ENCODE measurements around the gene KCNQ1. TPM values are rescaled to one million over a fixed set of nuclear protein-coding genes. Genes with fewer than 3 reads are reported as not detected.

The KCNQ1 gene
- total and polyA plus RNA-seq, 2 of the 13 experiments (the other 11 are each of a cell fraction or from before 2014, with no cell fraction given) = 0.02 to 0.08 TPM

DNA sequence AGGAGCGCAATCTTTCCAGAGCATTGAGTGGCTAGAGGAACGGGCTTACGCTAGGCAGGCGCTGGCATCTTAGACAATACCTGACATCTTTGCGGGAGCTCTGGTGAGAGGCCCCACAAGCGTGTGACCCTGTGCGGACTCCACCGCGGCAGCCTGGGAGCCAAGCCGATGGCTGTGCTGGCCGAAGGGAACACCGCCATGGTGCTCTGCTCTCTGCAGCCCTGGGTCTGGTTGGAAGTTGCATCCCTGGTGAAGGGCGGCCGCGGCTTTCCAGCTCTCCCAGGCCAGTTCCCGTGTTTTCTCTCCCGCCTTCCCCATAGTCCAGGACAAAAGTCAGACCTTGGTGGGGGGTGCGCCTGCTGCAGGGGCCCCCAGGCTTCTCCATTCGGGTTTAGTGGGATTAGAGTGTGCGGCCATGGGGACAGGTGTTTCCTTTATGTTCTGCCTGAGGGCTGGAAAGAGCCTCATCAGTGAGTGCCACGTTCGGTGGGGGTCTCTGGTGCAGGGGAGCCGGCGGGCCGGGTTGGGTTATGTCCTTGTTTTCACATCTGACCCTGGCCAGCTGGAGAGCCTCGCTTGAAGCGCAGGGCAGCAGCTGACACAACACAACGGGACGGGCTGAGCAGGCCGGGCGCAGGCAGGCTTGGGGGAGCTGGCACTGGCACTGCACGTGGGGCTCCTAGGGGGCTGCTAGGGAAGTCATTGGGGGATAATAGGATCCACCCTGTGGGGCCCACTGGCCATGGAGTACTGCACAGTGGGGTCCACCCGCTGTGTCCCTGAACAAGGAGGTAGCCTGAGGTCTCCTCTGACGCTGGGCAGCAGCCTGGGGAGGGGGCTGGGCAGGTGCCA lies 94.8 kb downstream of the KCNQ1 start:
- Histone ChIP-seq H4K20me1 (ENCODE audit: insufficient read depth, low read length) (no peaks in the 10 kb centered on the region), H3K9me3 (ENCODE audit: low read length) (no peaks in the 10 kb centered on the region), H3K9ac (ENCODE audit: insufficient read depth, low read depth, low read length) (no peak overlapping the region), H3K36me3 (replicated peaks in 1 of 2; ENCODE audit: control insufficient read depth in 1 of 2, insufficient read depth in 2 of 2, low read length in 2 of 2) (no peaks in the 10 kb centered on the region), H3K4me1 (ENCODE audit: insufficient read depth, low read length) (peaks cover 12% of the 10 kb centered on the region), H3K27me3 (ENCODE audit: control insufficient read depth in 1 of 2, insufficient read depth in 2 of 2, low read length in 2 of 2) (peaks cover 29 to 89% of the 10 kb centered on the region in 2 experiments), H3K79me2 (ENCODE audit: insufficient read depth, low read length) (no peaks in the 10 kb centered on the region), H3K4me3 (replicated peaks in 1 of 3; ENCODE audit: insufficient read depth in 1 of 3, low read depth in 2 of 3, low read length in 3 of 3) (no peak overlapping the region), H2AFZ (ENCODE audit: low read length) (no peak overlapping the region), H3K4me2 (ENCODE audit: low read depth, low read length) (no peak overlapping the region), H3K27ac (ENCODE audit: extremely low read length, insufficient read depth, low read length) (no peak overlapping the region)
- in situ Hi-C loops (cut with HindIII; ENCODE audit: extremely low pct_ligation_motif_present, low pct_unique_long_range_greater_than_20kb) (loop anchor here (10.0 kb wide), 1 partner anchor 125 kb away; no protein-coding TSS in a partner anchor), intact Hi-C loops (cut with micrococcal nuclease; ENCODE audit: unreplicated experiment) (loop anchor here (10.0 kb wide), 1 partner anchor 225 kb away; no protein-coding TSS in a partner anchor)
- TF ChIP-seq, protein P1, sequence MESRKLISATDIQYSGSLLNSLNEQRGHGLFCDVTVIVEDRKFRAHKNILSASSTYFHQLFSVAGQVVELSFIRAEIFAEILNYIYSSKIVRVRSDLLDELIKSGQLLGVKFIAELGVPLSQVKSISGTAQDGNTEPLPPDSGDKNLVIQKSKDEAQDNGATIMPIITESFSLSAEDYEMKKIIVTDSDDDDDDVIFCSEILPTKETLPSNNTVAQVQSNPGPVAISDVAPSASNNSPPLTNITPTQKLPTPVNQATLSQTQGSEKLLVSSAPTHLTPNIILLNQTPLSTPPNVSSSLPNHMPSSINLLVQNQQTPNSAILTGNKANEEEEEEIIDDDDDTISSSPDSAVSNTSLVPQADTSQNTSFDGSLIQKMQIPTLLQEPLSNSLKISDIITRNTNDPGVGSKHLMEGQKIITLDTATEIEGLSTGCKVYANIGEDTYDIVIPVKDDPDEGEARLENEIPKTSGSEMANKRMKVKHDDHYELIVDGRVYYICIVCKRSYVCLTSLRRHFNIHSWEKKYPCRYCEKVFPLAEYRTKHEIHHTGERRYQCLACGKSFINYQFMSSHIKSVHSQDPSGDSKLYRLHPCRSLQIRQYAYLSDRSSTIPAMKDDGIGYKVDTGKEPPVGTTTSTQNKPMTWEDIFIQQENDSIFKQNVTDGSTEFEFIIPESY (CRISPR knock-in tag; IDR thresholded peaks at IDR 0.05) = peak; percentile 56; the same call in 1 of the 2 replicates
- no peak for TF ChIP-seq ZNF230 (CRISPR knock-in tag; IDR thresholded peaks at IDR 0.05)
- POLR2A ChIA-PET = no interaction called here
- no TSS peak for BruUV-seq (replicated peaks)
- ATAC-seq = no peak
- 60% methylated on average over 18 of the region's 34 CpGs for WGBS (ENCODE audit: low lambda C conversion rate)
- no peak for DNase-seq (ENCODE audit: low spot score)
- CTCF ChIA-PET (ENCODE audit: low intra/inter-chr PET ratio, low total read pairs) = no interaction called here
- no peak for FAIRE-seq

DNA sequence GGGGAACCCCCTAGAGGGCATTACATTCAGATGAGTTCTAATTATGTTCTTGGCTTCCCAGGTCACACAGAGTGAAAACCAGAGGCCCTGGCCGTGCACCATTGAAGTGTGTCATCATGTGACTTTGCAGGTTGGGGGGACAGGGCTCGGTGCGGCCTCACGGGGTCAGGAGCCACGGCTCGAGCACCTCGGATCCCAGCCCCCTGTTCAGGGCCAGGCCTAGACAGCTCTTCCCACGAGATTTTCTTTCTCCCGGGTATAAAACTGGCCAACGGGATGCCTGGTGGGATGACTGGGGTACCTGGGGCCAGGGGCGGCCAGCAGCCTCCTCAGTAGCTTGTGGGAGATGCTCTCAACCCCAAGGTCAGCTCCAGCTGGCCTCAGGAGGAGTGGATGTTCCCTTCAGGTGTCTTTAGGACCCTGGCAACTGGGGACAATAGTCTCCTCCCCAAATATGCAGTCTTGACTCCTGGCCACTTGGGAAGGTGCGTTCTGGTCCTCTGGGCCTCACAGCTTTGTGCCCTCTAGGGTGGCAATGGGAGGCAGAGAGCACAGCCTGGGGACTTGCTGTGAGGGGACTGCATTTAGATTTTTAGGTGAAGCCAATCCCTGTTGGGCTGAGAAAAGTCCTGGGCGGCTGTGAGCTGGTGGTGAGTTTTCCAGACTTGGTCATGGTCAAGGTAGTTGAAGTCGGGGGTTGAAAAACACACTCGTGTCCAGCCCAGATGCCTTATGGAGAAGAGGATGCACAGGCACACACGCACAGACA lies 95.6 kb downstream of the KCNQ1 start:
- ChIA-PET CTCF (ENCODE audit: low intra/inter-chr PET ratio, low total read pairs) (no interaction called here), POLR2A (no interaction called here)
- WGBS (ENCODE audit: low lambda C conversion rate) = 21% methylated on average over 4 of the region's 16 CpGs
- Histone ChIP-seq H3K4me3 (replicated peaks in 1 of 3; ENCODE audit: insufficient read depth in 1 of 3, low read depth in 2 of 3, low read length in 3 of 3) (no peak overlapping the region), H3K4me2 (ENCODE audit: low read depth, low read length) (no peak overlapping the region), H3K4me1 (ENCODE audit: insufficient read depth, low read length) (peaks cover 11% of the 10 kb centered on the region), H3K27me3 (ENCODE audit: control insufficient read depth in 1 of 2, insufficient read depth in 2 of 2, low read length in 2 of 2) (peaks cover 31 to 80% of the 10 kb centered on the region in 2 experiments), H2AFZ (ENCODE audit: low read length) (no peak overlapping the region), H4K20me1 (ENCODE audit: insufficient read depth, low read length) (no peaks in the 10 kb centered on the region), H3K79me2 (ENCODE audit: insufficient read depth, low read length) (no peaks in the 10 kb centered on the region), H3K36me3 (replicated peaks in 1 of 2; ENCODE audit: control insufficient read depth in 1 of 2, insufficient read depth in 2 of 2, low read length in 2 of 2) (no peaks in the 10 kb centered on the region), H3K27ac (ENCODE audit: extremely low read length, insufficient read depth, low read length) (no peak overlapping the region), H3K9ac (ENCODE audit: insufficient read depth, low read depth, low read length) (no peak overlapping the region), H3K9me3 (ENCODE audit: low read length) (no peaks in the 10 kb centered on the region)
- no peak for ATAC-seq
- no peak for DNase-seq (ENCODE audit: low spot score)
- intact Hi-C loops (cut with micrococcal nuclease; ENCODE audit: unreplicated experiment) = no loop called here
- BruUV-seq (replicated peaks) = no TSS peak
- FAIRE-seq = no peak
- in situ Hi-C loops (cut with HindIII; ENCODE audit: extremely low pct_ligation_motif_present, low pct_unique_long_range_greater_than_20kb) = no loop called here
- TF ChIP-seq ZNF33A (CRISPR knock-in tag; IDR thresholded peaks at IDR 0.05; ENCODE audit: borderline replicate concordance) = no peak
- TF ChIP-seq ZNF567 (CRISPR knock-in tag; IDR thresholded peaks at IDR 0.05; ENCODE audit: borderline replicate concordance) = no peak
- no peak for TF ChIP-seq TEAD3 (CRISPR knock-in tag; optimal IDR thresholded peaks at IDR 0.05; ENCODE audit: borderline replicate concordance)
- TF ChIP-seq SAP130 (CRISPR knock-in tag; IDR thresholded peaks at IDR 0.05; ENCODE audit: low read depth) = no peak
- TF ChIP-seq ZNF124 (CRISPR knock-in tag; IDR thresholded peaks at IDR 0.05) = no peak
- TF ChIP-seq ZMYM3 (CRISPR knock-in tag; IDR thresholded peaks at IDR 0.05) = no peak
- TF ChIP-seq, protein P2, sequence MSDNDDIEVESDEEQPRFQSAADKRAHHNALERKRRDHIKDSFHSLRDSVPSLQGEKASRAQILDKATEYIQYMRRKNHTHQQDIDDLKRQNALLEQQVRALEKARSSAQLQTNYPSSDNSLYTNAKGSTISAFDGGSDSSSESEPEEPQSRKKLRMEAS (IDR thresholded peaks at IDR 0.05) = no peak
- TF ChIP-seq SMARCC2 (IDR thresholded peaks at IDR 0.05) = no peak
- TF ChIP-seq ZFX (CRISPR knock-in tag; IDR thresholded peaks at IDR 0.05; ENCODE audit: low read depth) = no peak
- TF ChIP-seq SSRP1 (CRISPR knock-in tag; IDR thresholded peaks at IDR 0.05) = no peak
- TF ChIP-seq ZNF136 (CRISPR knock-in tag; IDR thresholded peaks at IDR 0.05; ENCODE audit: low read depth) = no peak
- no peak for TF ChIP-seq RCOR2 (CRISPR knock-in tag; IDR thresholded peaks at IDR 0.05)

All from HepG2 (cell line).